GM18498 (cell line): ENCODE data around the gene SYNM.

Experiments used
- ATAC-seq: cut with Tn5 transposase; IDR thresholded peaks from one replicate; pipeline ENCODE4 v1.9.1; 2021; ENCODE audit warnings: mild to moderate bottlenecking, moderate library complexity; ENCODE audit not compliant: unreplicated experiment

SYNM gene

DNA sequence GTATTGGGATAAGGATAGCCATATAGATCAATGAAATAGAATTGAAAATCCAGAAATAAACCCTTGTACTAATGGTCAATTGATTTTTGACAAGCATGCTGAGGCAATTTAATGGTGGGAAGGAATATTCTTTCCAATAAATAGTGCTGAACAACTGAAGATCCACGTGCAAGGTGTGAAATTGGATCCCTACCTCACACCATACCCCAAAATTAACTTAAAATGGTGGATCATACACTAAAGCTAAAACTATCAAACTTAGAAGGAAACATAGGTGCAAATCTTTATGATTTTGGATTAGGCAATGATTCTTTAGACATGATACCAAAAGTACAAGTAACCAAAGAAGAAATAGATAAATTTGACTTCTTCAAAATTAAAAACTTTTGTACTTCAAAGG lies 22.1 kb upstream of the SYNM start:
- ATAC-seq: no peak

DNA sequence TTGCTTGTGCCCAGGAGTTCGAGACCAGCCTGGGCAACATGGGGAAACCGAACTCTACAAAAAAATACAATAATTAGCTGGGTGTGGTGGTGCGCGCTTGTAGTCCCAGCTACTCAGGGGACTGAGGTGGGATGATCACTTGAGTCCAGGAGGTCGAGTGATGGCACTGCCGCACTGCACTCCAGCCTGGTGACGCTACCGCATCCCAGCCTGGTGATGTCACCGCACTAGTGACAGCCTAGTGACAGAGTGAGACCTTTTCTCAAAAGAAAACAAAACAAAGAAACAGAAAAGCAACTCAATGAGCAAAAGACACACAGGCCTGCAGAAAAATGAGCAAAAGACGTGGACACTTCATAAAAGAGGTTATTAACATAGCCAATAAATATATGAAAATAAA lies 19.9 kb upstream of the SYNM start:
- no peak for ATAC-seq

DNA sequence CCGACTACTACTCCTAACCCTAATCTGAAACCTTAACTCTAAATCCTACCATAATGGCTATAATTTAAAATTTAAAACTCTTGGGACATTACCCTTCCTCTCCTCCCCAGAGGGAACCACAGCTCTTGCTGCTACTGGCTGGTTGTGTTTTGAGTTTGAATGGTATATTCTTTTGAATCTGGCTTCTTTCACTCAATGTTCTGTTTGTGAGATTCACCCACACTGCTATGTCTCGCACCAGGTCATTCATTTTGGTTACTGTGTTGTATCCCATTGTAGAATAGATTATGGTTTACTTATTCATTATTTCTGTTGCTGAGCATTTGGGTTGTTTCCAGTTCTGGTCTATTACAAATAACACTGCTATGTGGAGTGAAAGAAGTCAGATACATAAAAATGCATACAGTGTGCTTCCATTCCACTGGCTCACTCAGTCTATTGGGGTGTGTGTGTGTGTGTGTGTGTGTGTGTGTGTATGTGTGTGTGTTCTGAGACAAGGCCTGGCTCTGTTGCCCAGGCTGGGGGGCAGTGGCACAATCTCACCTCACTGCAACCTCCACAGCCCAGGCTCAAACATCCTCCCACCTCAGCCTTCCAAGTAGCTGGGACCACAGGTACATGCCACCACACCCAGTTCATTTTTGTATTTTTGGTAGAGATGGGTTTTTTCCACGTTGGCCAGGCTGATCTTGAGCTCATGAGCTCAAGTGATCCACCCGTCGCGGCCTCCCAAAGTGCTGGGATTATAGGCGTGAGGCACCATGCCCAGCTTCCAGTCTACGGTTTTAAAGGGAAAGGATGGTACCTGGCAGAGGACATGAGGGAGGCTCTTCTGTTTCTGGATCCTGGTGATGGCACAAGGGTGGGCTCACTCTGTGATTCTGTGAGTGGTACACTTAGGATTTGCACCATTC lies 19.2 kb upstream of the SYNM start:
- ATAC-seq: no peak

DNA sequence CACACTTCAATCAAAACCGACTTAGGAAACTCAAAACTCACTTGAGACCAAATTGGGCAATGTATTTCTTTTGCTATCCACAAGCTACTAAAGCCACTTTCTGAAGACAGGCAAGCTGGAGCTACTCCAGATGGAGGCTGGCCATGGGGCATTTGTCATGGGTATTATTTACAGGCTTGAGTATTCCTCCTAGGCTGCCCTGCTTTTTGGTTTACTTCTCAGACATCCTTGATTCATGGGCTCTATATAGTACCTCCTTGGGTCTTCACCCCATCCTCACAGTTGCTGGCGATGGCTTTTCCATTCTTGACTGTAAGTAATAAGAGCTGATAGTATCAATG lies 18.6 kb upstream of the SYNM start:
- no peak for ATAC-seq

DNA sequence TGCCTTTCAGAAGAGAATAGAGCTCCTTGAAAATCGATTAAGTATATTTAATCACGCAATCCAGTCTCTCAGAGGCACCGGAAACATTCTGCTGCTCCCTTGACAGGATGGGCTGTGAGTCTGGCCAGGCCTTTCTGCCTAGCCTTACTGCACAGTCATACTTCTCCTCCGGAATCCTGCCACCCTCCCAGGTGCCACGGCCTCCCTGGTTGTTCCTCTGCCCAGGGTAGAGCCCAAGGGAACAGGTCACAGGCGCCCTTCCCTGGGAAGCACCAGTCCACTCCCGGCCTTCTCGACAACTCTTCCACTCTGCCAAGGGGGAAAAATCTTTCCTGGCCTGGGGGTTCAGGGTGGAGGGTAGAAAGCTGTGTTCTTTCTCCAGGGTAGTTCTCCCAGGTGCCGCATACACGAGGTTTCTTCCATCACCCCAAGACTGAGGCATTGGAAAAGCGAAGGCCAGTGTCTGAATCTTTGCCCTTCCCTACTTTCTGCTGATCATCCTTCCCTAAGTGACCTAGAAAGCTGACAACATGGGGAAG lies 17.4 kb upstream of the SYNM start:
- ATAC-seq: no peak

DNA sequence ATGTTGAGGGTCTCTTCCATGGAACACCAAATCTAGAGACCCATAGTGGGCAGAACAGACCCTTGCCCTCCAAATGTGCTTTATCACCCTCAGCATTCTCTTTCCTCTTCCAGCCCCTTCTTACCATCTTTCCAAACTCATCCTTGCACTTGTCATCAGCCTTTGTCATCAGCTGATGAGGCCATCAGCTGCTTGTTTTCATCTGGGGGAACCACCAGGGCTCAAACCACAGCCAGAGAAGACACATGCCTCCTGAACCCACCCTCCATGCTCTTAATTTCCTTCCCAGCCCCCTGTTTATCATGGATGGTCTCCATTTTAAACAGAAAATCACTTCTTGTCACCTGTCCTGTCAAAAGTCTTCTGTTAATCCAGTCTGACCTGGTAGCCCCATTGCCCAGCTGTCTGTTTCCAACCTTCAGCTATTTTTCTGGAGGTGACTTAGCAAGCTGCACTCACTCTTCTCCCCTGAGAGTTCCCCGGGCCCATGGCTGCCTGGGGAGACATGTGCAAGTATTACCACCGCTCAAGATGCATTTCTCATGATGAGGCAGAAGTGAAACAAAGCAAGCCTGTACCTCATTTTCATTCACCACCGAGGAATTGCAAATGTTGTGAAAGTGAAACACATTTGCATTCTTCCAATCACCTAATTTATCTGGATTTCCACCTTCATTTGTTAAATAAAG lies 14.7 kb upstream of the SYNM start:
- peak; percentile 100 for ATAC-seq

DNA sequence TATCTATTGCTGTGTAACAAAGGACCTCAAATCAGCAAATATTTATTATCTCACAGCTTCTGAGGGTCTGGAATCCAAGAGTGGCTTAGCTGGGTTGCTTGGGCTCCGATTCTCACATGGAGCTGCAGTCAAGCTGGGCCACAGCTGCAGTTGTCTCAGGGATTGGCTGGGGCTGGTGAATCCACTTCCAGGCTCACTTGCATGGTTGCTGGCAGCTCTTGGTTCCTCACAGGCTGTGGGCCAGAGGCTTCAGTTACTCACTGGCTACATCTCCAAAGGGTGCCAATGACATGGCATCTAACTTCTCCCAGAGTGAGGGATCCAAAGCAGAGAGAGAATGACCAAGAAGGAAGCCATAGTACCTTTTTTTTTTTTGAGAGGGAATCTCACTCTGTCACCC lies 13.9 kb upstream of the SYNM start:
- no peak for ATAC-seq

DNA sequence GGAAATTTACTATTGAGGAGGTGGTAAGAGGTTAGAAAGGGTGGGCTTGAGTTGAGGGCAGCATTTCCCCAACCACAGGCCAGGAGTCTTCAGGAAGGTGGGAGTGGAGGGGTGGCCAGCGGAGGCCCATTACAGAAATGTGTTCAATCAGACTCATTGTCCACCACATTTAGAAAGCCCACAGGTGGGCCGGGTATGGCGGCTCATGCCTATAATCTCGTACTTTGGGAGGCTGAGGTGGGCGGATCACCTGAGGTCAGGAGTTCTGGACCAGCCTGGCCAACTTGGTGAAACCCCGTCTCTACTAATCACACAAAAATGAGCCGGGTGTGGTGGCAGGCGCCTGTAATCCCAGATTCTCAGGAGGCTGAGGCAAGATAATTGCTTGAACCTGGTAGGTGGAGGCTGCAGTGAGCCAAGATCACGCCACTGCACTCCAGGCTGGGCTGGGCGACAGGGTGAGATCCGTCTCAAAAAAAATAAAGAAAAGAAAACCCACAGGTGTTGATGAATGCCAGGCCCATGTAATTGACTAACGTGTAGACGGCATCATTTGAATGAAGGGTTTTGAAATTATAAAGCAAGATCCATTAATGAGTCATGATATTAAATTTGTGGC lies 12.2 kb upstream of the SYNM start:
- no peak for ATAC-seq

DNA sequence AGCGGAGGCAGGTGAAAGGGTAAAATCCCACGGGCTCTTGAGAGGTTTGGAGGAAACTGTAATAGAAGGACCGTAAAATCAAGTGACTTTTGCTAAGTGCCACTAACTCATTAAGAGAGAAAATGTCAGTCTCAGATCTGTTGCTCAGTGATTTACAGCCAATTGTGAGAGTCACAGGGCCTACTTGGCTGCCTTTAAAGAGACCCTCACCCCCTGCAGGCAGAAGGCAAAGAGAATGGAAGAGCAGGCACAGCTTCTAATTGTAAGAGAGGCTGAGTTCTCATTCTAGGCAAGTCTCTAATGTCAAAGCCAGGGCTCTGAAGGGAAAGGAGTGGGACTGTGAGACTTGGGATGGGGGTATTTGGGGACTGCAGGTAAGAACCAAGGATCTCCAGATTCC lies 9.3 kb upstream of the SYNM start:
- ATAC-seq: no peak

DNA sequence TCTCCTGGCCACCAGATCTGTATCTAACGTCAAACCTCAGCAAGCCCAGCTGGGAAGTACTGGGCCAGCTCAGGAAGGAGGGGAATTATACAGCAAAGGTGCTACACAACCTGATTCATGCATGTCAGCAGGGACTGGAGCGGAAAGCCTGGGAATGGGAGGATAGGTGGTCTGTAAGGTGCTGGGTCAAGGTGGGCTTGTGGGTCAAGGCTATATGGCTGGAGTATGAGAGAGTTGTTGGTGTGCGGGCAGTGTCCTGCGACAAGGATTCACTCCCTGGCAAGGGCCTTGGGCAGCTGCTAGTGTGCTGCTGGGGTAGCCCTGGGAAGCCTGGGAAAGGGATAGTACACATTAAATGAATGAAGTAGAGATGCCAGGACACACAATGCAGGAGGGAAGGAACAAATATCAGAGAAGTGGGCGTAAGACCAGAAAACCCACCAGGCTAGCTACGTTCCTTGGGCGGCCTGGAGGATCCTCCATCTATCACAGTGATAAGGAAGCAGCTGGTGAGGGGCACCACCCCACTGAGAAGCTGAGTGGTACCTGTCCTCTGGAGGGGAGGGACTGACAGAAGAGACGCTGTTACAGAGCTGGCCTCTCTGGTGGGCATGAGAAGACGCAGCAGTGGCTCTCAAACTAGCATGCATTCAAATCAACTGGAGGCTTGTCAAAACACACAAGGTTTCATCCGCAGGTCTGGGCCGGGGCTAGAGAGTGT lies 8.5 kb upstream of the SYNM start:
- ATAC-seq: no peak

DNA sequence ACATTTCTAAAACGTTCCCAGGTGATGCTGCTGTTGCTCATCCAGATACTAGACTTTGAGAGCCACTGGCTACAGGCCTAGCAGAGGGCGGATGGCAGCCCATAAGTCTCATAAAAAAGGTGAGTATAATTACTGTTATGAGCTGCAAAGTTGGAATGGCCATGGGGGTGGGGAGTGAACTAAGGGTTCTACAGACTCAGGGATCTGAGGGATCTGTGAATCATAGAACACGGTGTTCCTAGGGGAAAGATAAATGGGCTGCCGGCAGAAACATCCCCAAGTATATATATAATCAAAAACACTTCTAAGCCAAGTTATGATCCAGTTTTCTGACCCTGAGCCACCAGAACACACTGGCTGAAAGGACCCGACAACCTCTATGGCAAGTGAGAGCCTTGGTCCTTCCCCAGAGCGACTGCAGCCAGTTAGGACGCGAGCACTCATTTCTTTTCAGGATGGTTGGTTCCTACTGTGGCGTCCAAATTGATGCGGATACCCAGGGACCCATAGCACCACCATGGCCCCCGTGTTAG lies 7.9 kb upstream of the SYNM start:
- ATAC-seq: no peak

DNA sequence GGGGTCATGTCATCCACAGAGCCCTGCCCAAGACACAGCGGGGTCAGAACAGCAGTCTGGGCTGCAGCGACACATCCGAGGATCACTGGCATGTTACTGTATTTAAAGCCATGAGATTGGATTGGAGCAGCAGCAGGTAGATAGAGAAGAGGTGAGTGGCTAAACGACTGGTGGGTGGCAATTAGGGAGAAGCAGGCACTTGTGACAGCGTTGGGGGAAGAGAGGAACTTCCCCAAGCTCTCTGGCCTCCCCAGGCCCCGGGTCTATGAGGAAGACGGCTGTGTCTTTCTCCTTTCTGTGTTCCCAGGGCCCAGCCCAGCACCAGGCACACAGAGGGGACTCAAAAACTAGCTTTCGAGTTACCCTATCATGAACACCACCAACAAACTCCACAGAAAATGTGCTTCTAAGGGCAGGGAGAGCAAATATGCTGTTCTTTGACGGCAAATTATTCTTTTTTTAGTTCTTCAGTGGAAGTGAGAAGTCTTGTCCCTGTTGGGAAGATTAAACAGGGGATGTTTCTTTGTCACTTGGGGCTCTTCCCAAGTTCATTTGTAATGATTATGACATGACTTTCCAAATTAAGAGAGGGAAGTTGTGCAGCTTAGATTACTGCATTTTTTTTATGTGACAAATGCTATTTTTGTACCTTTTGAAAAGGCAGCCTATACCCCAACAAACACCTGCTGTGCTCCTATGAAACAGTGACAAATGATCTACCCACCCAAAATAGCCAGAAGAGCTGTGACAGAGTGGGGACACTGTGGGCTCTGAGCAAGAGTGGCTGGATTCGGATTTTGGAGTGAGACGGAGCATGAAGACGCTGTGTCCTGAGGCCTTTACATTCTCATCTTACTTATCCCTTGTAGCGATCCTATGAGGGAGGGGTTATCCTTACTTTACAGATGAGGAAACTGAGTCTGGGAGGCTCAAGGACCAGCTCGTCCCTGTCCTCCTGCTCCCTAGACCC lies 7.2 kb upstream of the SYNM start:
- ATAC-seq: no peak

DNA sequence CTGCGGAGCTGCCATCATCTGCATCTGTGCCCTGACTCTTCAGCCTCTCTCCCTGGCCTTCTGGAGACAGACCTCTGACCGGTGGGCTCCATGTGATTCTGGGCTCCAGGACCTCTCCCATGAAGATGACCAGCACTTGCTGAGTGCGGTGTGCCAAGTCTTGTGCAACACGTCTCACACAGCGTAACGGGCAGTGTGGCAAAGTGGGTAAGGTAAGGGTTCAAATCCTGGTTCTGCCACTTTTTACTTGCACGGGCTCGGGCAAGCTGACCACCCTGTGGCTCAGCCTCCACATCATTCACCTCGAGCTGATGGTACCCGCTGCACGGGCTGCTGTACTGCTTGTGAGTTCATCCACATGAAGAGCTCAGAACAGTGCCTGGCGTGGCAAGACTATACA lies 6.5 kb upstream of the SYNM start:
- ATAC-seq: no peak

DNA sequence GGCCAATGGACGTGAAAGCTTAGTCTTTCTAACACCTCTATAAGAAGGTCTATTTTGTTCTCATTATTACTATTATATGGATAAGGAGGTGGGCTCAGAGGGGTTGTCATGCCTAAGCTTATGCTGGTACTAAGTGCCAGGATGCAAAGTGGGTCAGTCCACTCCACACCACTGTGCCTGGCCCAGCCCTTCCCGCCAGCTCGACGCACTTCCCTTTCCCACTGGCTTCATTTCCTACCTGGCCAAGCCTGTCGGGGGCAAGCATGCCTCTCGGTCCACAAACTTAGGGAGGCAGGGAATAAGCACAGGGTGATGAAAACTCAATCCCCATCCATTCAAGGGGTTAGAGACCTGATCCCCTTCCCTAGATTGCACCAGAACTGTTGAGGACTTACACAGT lies 5.9 kb upstream of the SYNM start:
- ATAC-seq: no peak

DNA sequence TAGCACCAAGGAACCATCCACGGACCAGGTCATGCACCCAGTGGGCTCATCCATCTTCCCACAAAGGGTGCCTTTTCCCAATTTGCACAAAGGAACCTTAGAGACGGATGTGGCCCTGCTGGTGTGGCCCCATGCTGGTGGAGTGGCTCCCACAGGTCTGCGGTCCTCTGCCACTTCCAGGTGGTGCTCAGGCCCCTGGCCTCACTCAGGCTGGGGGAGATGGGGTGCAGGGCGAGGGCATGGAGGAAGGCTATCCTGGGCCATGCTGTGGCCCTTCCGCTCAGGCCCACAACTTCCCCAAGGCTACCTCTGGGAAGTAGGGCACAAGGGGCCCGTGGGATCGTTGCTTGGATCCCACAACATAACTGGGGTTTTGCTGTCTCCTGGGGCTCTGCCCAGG lies 5.2 kb upstream of the SYNM start:
- ATAC-seq: no peak

DNA sequence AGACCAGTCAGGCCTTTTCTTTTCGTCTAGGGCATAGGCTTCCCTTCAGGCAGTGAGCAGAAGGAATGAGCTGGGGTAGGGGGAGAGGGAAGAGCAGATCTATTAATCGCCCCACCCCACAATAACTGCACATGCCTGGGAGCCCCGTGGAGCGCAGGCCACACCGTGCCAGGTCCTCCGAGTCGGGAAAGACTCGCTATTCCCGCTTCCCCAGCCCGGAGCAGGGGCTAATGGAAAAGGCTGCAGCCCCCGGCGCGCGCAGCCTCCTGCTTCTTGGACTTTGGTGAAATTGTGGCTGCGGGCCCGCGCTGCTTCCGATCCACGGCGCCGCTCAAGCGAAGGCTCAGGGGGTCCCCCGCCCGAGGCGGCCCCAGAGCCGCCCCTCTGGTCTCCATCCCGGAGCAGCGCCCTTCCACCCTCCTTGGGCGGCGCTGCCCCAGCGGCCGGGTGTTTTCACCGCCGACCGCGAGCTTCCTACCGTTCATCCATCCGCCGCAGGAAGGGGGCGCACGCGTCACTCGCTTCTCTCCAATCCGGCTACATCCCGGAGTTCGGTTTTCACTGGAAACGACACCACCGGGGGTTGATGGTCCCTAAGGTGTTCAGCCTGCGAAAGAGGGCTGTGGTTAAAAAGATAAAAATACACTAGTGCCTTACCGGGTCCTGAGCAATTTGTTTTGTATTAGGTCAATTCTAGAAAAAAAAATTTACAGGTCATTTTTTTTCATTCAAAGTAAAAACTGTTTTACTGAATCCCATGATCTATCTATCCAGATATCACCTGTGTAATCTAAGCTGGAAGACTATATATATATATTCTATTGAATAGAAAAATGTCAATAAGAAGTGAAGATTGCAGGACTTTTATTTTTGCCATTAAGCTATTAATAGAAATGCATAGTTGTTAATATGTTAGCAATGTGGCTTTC lies 4.4 kb upstream of the SYNM start:
- ATAC-seq: peak; percentile 36

DNA sequence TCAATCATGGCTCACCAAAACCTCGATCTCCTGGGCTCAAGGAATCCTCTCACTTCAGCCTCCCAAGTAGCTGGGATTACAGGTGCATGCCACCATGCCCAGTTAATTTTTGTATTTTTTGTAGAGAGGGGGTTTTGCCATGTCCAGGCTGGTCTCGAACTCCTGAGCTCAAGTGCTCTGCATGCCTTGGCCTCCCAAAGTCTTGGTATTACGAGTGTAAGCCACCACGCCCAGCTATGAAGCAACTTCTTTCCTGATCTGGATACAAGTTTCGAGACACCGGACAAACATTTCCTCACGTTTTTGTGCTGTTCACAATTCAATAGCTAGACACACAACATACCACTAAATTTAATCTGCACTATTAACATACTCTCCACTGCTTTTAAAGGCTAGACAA lies 3.4 kb upstream of the SYNM start:
- ATAC-seq: no peak

DNA sequence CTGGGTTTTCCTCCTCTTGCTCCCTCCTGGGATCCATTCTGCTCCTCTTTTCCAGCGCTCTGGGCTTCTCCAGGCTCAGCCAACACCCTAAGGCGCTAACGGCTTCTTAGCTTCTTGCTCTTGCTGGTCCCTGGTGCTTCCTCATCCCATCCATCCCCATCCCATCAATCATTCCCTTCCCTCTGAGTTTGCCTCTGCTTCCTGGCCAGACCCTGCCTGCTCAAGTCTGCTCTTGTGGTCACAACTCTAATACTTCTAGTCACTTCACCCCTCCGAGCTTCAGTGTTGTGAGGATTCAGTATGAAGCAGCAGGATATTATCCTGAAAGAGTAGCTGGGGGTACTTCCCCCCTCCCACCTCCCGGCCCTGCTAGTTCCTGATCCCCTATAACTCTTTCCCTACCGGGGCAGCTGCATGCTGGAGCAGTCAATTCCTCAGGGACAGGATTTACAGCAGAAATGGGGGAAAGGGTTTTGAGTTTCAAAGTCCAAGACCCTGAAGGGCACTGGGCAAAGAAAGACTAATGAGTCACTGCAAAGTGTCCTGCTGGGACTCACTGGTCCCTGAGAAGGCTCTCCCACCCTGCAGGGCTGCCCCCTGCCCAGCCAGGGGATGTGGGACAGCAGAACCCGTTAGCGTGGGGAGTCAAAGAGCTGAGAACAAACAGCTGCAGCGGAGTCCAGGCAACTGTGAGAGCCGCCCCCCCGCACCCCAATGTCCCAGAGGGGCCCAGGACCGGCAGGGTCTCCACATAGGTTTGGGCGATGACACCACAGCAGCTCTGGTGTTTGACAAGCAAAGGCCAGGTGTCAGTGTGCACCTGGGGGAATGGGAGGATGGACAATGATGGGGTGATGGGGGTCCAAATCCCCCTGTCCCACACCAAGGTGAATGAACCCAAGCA lies 2.3 kb upstream of the SYNM start:
- ATAC-seq: no peak
